NCI-H1694 (cell line): ENCODE measurements around the gene NBEA.
"Not testable (repeated sequence)": the region's sequence is repeated elsewhere in the genome, so short reads cannot be mapped to it uniquely, and the experiment has no call there.

Experiments
- DNase-seq: peaks from one replicate; lab custom pipeline; 2025; lab: John Stamatoyannopoulos, UW

The NBEA gene

DNA sequence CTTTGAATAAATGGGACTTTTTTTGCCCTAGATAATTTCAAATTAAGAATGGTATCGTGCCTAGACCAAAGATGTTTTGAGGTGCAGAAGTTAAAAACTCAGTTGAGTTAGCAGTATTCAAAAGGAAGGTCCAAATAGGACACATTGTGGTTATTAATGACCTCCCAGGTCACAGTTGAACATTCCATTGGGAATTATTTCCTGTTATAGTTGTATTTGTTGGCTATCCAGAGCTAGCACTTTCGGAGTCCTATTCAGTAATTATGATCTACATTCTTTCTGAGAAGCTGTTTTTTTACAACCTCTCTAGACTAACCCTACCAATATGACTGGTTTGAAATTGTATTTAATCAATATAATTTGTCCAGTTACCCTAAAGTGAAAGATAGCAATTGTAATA, 450.7 kb downstream of the NBEA start:
- DNase-seq: no peak

DNA sequence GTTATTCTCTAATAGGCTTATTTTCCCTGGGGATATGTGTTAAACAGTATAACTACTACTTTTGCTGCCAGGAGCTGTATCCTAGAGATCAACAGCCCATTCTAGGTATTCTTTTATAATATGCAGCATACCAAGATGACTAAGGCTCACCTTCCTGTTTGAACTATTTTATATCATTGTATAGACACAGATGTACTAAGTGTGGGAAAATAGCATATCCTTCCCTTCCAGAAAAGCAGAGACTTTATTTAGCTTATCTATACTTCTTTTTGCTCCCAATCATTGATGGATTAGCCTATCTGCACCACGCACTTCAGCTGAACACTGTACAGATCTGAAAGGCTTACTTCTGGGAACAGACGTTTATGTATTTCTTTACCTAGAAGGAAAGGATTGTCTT, 451.8 kb downstream of the NBEA start:
- DNase-seq: no peak

DNA sequence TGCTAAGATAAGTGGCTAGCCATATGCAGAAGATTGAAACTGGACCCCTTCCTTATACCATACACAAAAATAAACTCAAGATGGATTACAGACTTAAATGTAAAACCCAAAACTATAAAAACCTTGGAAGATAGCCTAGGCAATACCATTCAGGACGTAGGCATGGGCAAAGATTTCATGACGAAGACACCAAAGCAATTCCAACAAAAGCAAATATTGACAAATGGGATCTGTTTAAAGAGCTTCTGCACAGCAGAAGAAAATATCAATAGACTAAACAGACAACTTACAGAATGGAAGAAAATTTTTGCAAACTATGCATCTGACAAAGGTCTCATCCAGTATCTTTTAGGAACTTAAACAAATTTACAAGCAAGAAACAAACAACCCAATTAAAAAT, 466.2 kb downstream of the NBEA start:
- not testable (repeated sequence) for DNase-seq

DNA sequence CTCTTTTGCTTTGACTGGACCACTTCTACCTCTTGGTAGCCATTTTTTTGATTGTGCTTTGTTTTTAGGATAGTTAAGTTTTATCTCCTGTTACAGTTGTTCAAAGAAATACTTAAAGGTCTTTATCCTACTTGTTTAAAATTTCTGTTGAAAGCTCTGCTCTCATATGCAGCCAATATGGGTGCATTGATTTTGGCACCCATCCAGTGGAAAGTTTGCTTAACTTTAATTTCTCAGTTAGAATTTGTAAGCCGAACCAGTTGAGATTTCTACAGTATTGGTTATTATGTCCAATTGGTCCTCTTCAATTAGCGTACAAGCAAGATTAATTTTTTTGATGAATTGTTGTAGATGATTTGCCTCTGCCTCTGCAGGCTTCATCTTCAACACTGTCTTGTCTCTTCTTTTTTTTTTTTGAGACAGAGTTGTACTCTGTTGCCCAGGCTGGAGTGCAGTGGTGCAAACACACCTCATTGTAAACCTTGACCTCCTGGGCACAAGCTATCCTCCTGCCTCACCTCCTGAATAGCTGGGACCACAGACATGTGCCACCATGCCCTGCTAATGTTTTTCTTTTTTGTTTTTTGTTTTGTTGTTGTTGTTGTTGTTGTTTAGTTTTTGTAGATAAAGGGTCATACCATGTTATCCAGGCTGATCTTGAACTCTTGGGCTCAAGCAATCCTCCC, 469.1 kb downstream of the NBEA start:
- DNase-seq: no peak

DNA sequence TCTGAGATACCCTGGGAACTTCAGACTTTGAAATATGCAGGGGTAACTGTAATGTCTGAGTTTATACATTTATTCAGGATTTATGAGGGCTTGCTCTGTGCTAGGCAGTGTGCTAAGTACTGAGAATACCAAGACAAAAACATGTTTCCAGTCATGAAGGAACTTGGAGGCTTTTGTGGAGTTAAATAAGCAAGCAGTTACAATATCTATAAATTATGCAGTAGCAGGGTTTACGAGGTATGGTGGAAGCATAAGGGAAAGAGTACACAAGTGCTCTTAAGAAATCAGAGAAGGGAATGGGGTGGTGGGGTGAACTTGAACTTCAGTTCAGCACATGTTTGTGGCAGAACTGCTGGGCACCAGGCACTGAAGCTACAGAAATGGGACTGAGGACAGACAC, 506.4 kb downstream of the NBEA start:
- no peak for DNase-seq

DNA sequence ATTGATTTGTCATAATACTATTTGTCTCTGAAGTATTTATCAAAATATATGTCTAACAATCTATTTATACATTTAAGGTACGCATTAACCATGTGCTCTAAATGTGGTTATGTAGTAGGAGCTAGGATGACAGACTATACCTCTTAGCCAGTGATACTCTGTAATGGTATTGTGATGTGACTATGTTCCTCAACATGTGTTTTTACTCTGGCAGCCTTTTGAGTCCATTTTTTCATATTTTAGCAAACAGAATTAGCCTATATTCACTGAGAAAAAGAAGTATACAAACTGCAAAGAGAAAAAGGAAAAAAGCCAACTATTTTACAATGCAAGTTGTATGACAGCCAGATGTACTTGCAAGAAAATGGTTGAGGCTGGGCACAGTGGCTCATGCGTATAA, 507.8 kb downstream of the NBEA start:
- no peak for DNase-seq

DNA sequence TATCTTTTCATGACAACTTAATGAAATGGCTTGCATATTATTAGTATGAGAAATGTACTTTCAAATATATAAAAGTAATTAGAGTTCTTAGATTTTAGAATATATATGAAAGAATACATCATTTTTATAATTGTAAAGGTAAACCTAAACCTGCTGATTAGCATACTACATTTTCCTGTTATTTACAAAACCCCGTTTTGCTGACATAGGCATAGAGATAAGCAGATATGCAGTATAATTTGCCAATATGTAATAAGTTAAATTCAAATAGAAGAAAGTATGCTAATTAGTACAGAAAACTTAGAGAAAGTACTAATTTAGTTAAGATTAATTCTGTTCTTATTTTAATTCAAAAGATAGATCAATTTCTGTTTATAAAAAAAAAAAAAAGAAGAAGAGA, 513.0 kb downstream of the NBEA start:
- DNase-seq: no peak

DNA sequence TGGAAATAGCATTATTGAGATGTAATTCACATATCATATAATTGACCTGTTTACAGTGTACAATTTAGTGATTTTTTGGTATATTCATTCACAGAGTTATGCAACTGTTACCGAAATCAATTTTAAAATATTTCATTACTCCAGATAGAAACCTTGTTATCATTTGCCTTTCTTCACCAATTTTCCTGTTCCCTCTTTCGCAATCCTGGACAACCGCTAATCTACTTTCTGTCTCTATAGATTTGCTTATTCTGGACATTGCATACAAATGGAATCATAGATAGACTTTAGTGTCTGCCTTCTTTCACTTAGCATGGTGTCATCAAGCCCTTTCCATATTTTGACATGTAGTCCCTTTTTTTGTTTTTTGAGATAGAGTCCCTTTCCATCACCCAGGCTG, 515.2 kb downstream of the NBEA start:
- DNase-seq: no peak

DNA sequence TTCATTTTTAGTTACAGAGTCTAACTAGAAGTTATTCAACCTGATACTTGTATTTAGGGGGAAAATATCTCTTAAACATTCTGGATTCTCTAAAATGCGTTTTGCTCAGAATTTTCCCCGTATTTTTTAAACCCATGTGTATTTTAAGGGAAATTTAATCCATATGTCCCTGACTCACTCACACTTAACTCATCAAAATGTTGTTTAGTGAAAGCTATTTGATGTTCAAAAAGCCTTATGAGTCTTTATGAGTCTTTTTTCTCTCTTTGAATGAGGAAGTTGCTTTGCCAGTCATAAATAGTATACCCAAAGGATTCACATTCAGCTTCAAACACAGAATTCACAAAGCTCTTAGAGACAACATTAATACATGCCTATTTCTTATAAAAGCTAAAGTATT, 518.0 kb downstream of the NBEA start:
- DNase-seq: no peak

DNA sequence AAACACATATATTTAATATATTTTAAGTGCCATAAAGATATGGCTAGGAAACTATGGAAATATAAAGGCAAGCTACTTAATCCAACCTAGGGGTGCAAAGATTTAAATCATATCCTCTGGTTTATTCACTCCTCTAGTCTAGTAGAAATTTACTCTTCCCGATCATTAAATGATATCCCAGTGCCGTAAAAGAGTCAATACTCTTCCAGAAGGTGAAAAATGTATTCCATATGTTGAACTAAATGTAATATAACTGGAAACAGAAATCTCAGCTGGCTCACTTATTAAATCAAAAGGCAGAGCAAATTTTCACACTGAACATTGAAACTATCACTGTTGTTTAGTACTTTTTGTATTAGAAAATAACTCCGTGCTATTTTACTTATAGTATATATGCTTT, 523.3 kb downstream of the NBEA start:
- DNase-seq: no peak

DNA sequence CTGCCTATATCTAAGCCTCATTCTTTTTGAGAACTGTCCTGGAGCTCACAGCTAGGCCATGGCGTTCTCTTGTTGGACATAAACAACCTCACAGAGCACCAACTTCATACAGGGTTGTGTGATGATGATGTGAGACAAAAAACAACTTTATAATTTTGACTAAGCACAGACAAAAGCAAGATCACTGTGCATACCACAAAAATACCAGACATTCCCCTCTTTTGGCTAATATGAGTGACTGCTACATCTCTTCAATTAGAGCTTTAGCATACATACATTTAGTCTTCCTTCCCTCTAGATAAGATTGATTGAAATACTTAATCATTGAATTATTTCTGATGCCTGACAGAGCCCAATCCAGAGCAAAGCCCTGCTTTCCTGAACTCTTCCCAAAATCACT, 526.1 kb downstream of the NBEA start:
- no peak for DNase-seq

DNA sequence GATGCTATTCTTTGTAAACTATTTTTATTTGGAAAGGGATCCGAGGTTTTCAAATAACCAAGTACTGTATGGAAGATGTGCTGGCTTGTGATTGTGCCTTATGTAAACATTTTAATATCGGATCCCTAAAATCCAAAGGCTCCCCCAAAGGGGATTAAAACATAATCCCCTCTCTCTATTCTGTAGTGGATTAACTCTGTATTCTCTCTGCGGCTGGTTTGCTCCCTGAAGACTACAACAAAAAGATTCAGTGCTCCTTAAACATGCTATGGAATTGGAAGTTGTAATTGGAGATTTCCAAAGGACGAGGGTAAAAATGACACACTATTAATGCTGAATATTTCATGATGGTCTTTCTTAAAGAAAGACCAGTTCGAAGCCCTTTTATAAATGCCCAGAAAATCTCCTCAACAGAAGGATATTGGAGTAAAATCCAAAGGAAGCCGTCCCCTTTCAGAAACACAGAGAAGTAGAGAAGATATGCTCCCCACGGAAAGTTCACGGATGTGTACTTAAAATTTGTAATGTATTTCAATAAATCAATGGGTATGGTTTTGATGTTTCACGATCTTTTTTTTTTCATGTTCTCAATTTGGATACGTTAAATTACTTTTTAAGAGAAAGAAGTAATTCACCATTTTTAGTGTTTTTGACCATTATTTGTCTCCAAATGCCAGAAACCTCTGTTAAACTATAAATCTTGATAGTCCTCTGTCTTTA, 527.9 kb downstream of the NBEA start:
- DNase-seq: no peak

DNA sequence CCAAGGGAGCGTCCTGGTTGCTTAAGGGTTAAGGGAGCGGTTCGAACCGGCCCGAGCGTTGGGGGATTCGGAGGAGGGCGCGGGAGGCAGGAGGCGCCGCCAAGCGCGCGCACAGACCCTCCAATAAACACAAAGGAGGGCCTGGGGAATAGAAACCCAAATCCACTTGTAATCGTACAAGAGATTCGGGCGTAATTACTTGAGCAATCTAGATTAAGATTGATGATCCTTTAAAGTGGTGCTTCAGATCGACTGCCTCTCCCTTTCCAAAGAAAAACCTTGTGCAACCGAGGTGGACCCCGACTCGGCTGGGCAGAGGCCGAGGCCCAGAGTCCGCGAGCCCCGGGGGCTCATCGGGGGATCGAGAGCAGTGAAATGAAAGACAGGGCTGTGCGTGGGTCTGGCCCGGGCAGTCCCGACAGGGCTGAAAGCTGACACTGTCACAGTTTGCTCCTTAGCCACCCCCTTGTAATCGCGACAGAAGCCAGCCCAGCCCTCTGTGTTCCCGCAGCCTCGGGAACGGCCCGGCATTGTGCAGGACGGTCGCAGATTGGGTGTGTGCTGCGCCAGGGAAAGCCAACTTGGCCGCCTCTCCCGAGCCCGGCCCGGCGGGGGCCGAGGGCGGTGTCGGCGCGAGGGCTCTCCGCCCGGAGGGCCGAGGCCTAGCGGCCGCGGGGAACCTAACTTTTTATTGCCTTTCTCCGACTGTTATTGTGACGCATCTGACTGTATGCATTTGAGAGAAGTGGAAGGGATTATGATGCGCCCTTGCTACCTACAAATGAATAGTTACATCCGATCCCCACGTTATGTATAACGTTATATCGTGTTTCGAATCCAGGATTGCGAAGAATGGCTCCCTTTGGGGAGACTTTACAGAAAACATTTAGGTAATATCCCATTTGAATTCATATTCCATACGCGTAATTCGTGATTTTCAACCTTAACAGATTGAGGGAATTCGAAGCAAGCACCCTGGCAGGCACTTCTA, 528.9 kb downstream of the NBEA start:
- DNase-seq: no peak

DNA sequence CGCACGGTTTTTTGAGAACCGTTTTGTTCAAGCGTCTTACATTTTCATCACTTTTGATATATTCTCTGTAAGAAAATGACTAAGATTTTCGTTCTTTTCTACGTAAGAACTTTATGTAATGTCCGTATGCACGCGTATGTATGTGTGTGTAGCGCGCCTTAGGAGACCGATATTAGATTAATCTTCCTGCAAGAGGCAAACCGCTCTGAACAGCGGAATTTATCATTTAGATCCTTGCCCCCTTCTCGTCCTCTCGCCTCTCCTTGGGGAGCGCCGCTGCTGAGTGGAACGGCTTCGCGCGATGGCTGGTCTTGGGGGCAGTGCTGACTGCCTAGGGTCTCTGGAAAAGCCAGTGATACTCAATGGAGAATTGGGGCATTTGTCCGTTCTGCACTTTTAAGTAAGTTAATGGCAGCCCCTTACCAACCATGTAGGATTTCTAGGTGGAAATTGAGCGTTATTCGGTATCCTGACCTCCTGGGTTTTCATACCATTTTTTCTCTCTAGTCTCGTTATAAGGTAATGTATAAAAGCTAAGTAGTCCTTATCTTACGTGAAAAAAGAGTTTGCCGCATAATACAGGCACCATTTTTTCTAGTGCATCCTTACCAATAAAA, 529.7 kb downstream of the NBEA start:
- no peak for DNase-seq

DNA sequence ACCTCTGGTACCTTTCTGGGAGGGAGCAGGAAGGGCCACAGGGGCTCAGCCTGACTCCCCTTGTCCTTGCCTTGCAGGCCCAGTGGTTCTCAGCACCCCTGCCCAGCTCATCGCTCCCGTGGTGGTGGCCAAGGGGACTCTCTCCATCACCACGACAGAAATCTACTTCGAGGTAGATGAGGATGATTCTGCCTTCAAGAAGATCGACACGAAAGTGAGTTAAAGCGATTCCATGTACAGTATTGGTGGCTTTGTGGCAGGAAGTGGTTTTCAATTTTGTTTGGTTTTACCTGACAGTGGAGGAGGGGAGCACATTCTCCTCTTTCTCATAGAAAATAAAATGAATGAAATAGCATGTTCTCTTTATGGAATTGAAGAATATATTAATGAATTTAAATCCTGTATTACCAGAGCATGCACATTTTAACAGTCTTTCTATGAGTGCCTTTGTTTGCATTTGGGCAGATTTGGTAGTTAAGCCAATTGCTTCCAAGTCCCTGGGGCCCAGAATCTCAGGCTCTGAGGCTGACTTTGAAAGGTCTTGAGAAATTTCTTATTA, 530.3 kb downstream of the NBEA start:
- DNase-seq: no peak

DNA sequence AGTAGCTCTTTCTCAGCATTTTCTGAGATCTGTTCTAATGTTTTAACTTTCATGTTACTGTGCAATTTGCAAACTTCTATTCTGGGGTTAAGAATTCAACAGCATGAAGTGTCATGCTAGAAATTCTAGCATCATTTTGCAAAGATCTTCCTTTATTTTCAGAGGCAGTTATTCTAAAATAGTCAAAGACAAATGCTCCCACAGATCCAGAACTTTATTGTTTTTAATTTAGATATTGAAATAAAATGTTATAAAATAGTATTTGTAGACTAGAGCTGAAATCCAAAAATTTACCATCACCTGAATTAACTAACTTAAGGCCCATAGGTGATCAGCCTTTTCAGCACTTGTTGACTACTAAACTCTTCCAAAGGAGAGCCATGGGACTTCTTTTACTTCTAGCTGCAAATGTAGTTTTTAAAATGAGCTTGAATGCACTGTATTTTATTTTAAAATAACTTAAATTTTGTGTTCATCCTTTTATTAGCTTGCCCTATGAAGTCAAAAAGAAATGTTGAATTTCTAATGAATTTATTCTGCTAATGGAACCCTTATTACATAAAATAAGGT, 531.2 kb downstream of the NBEA start:
- no peak for DNase-seq

DNA sequence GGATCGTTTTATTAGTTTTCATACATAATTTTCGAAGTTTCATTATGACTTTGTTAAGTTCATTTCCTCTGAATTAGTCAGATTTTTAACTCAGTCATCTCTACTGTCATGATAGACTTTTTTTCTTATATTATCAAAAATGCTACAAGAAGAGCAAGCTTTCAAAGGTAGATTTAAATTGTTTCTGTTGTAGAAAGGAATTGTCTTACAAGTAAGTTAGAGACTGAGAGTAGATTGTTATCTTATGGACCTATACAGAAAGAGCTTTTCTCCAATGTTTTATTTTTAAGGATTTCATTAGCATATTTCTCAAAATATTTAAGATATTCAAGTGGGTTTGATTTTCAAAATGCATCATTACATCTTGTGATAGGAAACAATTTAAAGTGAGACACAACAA, 531.7 kb downstream of the NBEA start:
- no peak for DNase-seq

DNA sequence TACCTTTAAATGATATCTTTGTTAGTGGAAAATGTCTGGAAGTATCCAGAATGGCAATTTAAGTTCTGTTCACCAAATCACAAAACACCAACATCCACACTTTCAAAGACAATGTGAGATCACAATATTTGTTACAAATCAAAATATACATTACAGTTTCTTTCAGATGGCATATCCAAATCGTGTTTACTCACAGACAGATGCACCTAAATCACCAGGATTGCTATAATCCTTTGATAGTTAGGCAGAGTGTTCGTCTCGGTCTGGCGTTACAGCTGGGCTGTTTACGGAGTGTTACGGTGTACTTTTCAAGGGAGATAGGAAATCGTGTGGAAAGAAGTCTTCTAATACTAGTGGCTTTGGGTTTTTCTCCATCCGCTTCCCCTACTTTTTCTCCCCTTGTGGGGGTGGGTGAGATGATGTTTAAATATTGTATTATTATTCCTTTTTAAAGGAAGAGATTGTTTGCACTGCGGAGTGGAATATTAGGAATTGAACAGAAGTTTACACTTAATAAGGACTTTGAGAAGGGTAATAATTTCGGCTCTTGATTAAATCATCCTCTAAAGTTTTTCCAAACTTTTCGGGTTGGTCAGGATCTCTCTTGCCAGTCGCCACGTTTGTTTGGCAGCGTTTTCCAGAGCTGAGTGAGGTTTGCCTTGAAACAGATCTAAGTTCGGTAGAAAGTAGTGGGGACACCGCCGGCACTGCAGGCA, 532.6 kb downstream of the NBEA start:
- no peak for DNase-seq

DNA sequence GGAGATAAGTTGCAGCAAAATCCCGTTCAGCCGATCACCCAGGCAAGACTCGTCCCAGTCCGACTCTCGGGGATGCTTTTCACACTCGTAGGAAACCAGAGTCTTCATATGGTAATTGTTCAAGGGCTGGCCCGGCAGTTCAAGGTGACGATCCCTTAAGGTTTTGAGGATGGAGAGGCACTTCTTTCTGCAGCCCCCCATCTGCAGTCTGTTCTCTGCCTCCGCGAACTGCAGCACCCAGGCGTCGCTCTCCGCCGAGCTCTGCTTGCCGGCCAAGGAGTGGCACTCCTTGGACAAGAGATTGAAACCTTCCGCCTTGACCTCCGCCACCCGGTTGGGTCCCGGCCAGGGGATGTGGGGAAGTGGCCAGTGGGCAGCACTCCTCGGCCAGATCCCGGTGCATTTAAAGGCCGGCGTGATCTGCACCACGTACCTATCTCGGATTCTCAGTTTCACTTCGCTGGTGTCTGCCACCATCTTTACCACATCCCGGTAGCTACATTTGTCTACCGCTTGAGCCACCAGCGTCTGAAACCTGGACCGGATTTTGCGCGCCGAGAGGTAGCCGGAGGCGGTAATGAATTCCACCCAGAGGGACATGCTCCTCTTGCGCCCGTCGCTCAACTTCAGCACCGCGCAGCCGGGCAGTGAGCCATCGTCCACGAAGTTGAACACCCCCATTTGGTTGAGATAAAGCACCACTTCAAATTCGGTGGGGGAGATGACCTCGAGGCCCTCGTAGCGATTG, 533.3 kb downstream of the NBEA start:
- no peak for DNase-seq
